Renal cortical epithelial cell (primary cell): Measurements from ENCODE around the gene SMYD3. TPM values are rescaled to one million over a fixed set of nuclear protein-coding genes. Genes with fewer than 3 reads are reported as not detected.

ENCODE experiments used
- DNase-seq: peaks from one replicate; pipeline ENCODE4 v3.0.0-alpha.2; 2011; ENCODE audit warnings: low read depth
- total RNA-seq: library from RNA; depleted of rRNA; stranded (reverse); fragments of >200 nt; gene quantifications from 2 replicates; pipeline ENCODE4 v1.2.3, GENCODE V29; 2014

Gene SMYD3
- total RNA-seq, 1 donor from 2014 or later = 29.5 TPM

DNA sequence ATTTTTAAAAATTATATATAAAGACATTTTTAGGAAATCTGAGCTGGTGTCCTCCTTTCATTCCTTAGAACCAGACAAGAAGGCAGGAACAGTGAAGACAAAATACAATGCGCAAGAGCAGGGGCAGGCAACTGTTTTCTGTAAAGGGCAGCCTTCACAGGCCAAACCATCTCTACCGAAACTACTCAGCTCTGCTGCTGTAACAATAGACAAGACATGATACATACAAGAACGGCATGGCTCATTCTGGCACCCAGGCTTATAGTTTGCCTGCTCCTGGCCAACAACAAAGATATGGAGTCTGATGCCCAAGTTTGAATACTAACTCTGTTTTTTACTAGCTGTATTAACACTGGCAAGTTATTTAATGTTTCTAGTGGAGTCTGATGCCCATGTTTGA, 232.0 kb downstream of the SMYD3 start:
- no peak for DNase-seq

DNA sequence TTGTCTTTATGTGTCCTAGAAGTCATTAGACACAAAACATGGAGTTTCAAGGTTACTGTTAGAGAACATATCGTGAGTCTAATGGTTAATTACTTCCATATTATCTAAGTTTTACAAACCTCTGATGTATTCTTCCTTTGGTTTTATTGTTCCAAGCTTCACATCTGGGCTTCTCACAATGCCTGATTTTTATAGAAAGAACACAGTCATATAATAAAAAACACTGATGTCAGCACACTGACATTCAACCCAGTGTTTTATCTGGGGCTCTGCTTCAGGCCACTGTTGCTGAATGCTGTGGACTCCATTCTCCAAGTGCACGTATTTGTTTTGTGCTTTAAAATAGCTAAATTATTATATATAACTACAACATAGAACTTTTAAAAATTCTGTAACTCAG, 232.9 kb downstream of the SMYD3 start:
- DNase-seq = no peak

DNA sequence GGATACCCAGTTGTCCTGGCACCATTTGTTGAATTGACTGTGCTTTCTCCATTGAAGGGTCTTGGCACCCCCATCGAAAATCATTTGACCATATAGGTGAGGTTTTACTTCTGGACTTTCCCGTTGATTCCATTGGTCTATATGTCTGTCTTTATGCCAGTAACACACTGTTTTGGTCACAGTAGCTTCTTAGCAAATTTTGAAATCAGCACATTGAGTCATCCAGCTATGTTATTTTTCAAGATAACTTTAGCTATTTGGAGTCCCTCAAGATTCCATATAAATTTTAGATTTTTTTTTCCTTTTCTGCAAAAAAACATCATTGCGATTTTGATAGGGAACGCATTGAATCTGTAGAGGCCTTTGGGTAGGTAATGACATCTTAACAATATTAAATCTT, 235.6 kb downstream of the SMYD3 start:
- DNase-seq = no peak

DNA sequence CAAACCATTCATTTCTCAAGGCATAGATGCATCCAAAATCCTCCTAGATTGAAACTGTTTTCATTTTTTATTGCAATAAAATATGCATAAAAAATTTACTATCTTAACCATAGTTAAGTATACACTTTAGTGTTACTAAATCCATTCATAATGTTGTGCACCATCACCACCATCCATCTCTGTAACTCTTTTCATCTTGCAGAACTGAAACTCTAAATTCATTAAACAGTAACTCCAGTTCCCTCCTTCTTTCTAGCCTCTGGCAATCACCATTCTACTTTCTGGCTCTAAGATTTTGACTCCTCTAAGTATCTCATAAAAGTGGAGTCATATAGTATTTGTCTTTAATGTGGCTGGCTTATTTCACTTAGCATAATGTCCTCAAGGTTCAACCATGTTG, 236.8 kb downstream of the SMYD3 start:
- no peak for DNase-seq

DNA sequence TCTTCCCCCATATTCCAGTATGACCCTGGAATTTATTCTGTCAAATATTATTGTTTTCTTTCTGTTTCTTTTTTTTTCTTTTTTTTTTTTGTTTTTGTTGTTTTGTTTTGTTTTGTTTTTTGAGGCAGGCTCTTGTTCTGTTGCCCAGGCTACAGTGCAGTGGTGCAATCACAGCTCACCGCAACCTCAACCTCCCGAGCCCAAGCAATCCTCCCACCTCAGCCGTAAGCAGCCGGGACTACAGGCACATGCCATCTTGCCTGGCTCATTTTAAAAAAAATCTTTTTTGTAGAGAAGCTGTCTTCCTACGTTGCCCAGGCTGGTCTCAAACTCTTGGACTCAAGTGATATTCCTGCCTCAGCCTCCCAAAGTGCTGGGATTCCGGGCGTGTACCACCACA, 237.6 kb downstream of the SMYD3 start:
- DNase-seq = no peak

DNA sequence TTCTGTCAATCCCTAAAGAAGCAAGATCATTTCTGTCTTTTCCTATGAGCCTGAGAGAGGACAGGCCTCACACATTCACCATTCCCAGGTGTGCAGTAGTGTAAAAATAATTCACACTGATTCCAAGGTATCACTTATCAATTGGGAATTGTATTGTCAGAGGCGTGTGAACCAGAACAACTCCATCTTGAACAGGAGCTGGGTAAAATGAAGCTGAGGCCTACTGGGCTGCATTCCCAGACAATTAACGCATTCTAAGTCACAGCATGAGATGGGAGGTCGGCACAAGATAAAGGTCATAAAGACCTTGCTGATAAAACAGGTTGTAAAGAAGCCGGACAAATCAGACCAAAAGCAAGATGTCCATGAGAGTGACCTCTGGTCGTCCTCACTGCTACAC, 239.2 kb downstream of the SMYD3 start:
- DNase-seq = no peak

DNA sequence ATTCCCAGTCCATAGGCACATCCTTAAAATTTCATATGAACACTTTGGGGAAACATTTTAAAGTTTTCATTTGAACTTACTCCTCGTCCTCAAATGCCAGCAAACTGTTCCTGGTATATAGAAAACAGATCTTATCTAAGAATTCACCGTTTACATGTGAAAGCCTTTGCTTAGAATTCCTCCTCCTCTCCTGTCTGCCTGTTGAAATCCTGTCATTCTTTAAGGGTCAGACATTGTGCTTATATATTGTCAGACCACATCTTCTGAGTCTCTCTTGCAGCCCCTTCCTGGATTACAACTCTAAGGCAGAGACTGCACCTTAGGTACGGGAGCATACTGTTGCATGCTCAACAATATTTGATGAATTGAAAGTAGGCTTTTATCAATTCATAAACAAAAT, 239.7 kb downstream of the SMYD3 start:
- DNase-seq = no peak

DNA sequence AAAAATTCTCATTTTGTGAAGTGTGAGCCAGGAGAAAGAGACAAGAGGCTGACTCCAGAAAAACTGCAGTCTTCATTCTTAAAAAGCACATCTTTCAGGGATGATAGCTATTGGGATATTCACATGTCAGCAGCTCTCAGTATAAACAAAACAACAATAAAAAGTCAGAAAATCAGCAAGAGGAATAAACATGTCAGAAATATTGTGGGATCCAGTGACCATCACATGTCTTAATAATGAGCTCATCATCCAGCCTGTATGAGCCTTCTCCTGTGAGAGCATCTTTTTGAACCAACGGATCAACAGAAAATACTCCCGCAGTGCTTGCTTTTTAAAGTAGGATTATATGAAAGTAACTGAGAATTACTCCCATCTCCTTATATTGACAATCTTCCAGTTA, 241.6 kb downstream of the SMYD3 start:
- no peak for DNase-seq

DNA sequence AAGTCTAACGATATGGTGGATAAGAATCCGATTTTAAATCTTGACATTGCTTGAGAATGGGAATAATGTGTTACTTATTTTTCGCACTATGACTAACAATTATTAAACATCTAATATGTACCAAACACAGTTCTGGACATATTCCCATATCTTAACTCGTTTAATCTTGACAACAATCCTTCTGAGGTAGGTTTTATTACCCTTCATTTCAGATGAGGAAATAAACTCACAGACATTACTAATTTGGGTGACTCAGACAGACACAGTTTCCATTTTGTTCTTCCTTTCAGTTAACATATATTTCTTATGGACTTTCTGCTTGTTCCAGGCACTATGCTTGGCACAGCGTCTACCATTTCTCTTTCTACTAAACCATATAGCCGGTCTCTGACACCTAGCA, 244.8 kb downstream of the SMYD3 start:
- DNase-seq = peak; percentile 19

DNA sequence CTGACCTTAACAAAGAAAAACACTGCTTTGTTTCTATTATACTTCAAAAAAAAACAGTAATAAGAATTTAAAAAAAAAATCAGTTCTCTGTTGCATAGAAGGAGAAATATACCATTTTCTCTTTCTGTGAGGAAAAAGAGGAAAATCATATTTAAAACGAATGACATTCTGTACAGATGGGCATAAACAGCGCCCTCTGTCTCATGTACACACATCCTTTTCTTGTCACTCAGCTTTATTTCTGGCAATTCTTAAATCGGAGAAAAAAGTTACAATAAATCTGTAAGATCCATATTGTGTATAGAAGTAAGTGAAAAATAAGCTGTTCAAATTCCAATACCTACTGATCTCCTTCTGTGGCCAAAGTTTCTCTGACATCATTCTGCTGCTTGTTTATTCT, 245.4 kb downstream of the SMYD3 start:
- no peak for DNase-seq

DNA sequence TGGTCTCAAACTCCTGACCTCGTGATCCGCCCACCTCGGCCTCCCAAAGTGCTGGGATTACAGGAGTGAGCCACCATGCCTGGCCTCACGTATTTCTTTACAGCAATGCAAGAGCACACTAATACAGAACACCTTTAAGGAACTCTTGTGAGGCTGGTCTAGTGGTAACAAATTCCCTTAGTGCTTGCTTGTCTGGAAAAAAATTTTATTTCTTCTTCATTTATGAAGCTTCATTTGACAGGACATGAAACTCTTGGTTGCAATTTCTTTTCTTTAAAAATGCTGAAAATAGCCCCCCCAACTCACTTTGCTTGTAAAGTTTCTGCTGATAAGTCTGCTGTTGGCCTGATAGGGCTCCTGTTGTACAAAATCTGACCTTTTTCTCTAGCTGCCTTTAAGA, 248.8 kb downstream of the SMYD3 start:
- no peak for DNase-seq

DNA sequence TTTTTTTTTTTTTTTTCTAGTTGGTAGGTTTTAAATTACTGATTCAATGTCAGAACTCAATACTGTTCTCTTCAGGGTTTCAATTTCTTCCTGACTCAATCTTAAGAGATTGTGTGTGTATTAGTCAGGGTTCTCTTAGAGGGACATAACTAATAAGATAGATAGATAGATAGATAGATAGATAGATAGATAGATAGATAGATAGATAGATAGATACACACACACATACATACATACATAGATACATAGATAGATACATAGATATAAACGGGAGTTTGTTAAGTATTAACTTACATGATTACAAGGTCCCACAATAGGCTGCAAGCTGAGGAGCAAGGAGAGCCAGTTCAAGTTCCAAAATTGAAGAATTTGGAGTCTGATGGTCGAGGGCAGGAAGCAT, 251.3 kb downstream of the SMYD3 start:
- DNase-seq = no peak

DNA sequence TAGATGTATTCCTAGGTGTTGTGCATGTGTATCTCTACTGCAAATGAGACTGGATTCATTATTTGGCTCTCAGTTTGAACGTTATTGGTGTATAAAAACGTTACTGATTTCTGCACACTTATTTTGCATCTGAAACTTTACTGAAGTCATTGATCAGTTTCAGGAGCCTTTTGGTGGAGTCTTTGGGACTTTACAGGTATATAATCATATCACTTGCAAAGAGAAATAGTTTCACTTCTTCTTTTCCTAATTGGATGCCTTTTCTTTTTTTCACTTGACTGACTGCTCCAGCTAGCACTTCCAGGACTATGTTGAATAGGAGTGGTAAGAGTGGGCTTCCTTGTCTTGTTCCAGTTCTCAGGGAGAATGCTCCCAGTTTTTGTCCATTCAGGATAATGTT, 252.2 kb downstream of the SMYD3 start:
- no peak for DNase-seq

DNA sequence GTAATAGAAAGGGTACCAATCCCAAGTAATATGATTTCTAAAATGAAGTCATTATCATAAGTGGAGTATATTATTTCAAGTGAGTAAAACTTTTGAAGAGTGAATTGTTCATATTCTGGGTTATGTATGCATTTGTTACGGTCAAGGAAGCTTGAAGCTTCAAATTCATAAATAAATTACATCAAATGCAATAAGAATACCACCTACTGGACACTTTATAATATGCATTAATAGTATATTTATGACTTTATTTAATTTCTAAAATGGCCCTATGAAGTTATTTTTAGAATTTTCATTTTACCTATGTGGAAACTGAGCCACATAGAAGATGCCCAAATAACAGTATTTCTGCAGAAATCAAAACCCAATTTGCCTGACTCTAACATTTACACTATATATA, 260.6 kb downstream of the SMYD3 start:
- DNase-seq = no peak

DNA sequence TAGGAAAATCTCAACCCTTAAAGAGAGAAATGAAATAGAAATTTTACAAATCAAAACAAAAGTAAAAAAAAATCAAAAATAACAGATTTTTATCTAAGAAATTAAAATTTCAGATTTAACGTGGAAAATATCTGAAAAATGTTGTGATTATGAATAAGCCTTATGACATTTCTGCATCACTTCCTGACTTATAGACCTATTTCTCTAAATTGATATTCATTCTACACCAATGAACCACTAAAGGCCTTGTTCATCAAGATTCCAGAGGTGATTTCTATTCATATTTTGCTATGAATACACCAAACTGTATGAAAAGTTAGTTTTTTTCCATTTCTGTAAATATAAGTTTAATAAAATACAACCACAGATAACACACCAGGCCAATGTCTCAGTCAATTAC, 261.5 kb downstream of the SMYD3 start:
- no peak for DNase-seq

DNA sequence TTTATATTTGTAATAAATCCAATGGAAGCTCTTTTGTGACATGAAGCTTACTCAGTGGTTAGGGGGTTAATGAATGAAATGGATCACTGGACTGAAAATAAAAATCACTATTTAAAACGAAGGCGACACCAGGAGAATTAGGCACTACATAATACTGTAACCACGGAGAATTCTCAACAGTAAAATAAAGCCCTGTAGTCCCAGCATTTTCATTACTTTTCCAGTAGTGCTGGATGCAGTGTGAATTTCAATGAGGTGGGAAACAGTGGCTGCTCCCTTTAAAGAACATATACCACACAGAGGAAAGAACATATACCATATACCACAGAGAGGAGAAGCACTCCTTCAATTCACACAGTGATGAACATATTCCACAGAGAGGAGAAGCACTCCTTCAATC, 275.0 kb downstream of the SMYD3 start:
- no peak for DNase-seq

DNA sequence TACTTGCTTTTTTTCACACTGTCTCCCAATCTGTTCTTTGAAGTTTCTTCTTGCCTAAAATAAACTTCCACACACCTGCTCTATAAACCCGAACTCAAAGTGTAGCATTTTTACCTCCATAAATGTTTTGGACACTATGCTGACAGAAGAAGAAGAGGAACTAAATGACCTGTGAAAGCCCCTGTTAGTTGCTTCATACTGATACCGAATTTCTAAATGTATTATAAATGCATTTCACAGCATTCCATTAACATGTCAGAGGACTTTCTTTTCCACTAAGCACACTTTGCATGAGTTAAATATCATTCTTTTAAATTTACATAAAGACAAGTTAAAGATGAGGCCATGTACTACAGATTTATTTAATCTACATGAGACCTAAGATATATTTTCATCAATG, 281.0 kb downstream of the SMYD3 start:
- no peak for DNase-seq

DNA sequence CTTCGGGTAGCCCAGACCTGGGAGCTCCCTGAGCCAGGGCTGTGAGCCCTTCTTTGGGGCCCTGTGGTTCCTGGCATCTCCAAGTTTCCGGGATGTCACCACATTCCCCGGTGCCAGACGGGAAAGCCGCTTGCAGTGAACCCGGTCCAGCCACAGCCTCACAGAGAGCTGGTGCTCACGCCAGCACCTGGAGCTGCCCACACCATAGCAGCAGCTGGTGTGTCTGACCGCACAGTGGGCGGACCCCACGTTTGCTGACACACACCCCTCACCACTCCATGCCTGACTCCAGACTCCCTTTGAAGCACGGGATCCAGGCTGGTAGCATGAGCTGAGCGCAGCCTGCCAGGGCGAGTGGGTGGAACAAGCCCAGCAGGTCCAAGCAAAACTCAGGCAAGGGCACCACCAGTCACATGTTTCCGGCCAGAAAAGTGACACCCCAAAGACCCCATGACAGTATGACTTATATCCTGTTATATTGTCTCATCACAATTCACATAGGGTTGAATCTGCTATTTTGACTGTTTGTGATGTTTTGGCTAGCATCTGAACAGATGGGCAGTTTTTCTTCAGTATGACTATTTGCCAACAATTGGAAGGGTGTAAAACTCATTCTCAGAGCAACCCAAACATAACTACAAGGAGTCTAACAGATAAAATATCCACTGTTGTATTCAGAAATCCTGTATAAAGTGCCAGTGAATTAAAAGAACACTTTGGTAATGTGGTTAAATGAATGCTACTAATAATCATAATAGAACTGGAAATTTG, 285.4 kb downstream of the SMYD3 start:
- DNase-seq = no peak

DNA sequence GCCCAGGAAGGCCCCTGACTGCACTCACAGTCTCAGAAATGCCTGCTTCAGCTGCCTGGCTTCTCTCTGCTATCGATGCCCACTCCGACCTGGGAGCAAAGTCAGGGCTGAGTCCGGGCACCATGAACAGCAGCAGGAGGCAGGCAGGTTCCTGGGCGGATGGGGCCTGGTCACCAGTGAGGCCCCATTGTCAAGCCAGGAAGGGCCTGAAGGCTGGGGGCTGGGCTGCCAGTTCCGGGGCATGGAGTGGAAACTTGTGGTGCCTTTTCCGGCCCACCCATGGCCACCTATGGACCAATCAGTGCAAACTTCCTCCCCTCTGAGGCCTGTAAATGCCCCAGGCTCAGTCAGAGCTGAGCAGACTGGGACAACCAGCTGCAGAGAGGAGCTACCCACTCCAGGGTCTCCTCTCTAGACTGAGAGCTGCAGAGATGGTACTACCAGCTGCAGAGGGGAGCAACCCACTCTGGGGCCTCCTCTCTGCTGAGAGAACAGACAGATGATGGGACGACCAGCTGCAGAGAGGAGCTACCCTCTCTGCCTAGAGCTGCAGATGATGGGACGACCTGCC, 286.5 kb downstream of the SMYD3 start:
- DNase-seq = no peak

DNA sequence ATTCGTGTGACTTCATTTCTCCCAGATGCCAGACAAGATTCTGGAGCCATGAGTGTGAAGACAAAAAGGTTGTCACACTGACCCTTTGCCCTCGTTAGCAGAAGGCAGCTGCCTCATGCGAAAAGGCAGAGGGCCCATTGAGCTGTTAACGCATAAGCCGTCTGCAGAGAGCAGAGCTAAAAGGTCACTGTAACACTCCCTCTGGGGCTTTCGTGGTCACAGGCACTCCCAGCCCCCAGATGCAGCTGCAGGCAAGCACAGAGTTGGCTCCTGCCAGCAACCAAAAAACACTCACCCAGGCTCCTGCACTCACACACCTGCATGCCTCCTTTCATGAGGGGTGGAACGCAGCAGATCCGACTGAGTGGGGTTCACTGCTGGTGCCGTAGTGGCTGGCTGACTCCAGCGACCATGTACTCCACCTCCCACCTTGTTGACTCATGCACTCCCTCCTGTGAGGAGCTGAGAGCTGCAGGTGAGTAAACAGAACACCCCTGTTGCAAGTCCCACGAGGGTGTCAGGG, 287.5 kb downstream of the SMYD3 start:
- DNase-seq = peak; percentile 31

DNA sequence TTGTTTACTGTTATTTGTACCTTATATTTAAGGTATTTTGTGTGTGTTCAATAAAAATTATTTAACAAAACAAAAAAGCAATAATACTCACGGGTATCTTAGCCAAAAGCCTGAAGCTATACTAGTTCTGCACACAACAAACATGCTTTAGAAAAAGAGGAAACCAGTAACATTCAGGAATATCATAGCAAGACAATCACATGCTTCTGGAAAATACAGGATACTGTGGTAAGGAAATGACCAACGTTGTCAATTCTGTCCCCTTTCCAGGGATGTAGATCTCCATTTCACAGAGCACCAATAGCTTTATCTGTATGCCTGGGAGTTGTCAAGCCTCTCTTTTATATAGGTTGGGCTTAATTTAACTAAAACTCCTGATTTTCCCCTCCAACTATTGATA, 288.4 kb downstream of the SMYD3 start:
- no peak for DNase-seq

DNA sequence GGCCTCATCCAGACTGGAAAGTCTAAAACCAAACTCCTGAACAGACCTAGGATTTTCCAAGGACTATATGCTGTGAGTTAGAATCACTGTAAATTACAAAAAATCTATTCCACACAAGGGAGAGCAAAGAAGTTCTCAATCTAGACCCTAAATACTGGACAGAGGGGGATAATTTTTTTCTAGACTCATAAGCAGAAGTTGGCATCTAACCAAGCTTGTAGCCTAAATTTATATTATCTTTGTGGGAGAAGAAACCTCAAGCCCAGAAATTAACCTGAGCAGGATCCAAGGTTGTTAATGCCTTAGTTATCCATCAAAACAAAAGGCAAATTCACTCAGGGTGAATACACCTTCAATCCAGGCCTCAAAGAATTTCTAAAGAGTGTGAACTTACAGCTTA, 290.2 kb downstream of the SMYD3 start:
- no peak for DNase-seq

DNA sequence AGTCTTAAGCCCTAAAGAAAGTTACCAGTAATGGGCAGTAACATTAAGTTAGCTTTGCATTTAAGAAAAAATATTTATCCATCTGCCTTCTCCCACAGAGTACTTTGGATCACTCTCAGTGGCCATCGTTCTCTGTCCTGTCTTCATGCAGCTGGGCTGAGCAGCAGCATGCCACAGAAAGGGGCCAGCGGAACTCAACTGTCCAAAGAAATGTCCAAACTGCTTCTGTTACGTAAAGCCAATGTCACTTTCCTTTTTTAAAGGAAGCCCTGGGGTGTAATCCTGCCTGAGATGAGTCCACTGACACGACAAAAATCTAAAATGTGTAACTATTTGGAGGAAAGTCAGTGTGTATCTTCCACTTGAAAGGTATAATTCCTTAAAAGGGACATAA, 291.6 kb downstream of the SMYD3 start:
- no peak for DNase-seq
